Measurements from ENCODE around the gene FOXO4.

FOXO4 gene

GRCh38 chrX:71144651-71145050 lies 49.0 kb downstream of the FOXO4 start, which contains the start of gene NLGN3:
Gene NLGN3, plus strand, starts transcription at chrX:71144841. Its CDS starts 2,909 bp downstream, at chrX:71147750.
- DNase-seq, result no peak
- peak within 1 kb of the TSS; percentile 7 for H3K27ac Mint-ChIP-seq
- H3K9me3 Mint-ChIP-seq, result no peaks in the 10 kb centered on the region
- no peak within 1 kb of the TSS for H3K4me3 Mint-ChIP-seq
- H3K36me3 Mint-ChIP-seq (ENCODE audit: low read depth), result peaks cover 25% of the 10 kb centered on the region
- H3K4me1 Mint-ChIP-seq (ENCODE audit: low read depth), result peaks cover 10% of the 10 kb centered on the region
- peaks cover 23% of the 10 kb centered on the region for H3K27me3 Mint-ChIP-seq

GRCh38 chrX:71147496-71148277 lies 52.0 kb downstream of the FOXO4 start:
- Mint-ChIP-seq H3K27me3 (peaks cover 22% of the 10 kb centered on the region), H3K4me1 (ENCODE audit: low read depth) (peaks cover 8% of the 10 kb centered on the region), H3K9me3 (no peaks in the 10 kb centered on the region), H3K36me3 (ENCODE audit: low read depth) (peaks cover 7% of the 10 kb centered on the region), H3K4me3 (no peak overlapping the region), H3K27ac (no peak overlapping the region)
- no peak for DNase-seq

- Mint-ChIP-seq H3K4me3 (no peak overlapping the region), H3K27me3 (peaks cover 26% of the 10 kb centered on the region), H3K4me1 (ENCODE audit: low read depth) (peaks cover 8% of the 10 kb centered on the region), H3K9me3 (no peaks in the 10 kb centered on the region), H3K27ac (no peak overlapping the region), H3K36me3 (ENCODE audit: low read depth) (peaks cover 3% of the 10 kb centered on the region)
- no peak for DNase-seq
These were observed 52.6 kb downstream of the FOXO4 start for GRCh38 chrX:71148278-71148663.

GRCh38 chrX:71151366-71151765 lies 55.7 kb downstream of the FOXO4 start:
- Mint-ChIP-seq H3K27me3 (peaks cover 23% of the 10 kb centered on the region), H3K36me3 (ENCODE audit: low read depth) (no peaks in the 10 kb centered on the region), H3K4me1 (ENCODE audit: low read depth) (peaks cover 2% of the 10 kb centered on the region), H3K4me3 (no peak overlapping the region), H3K9me3 (no peaks in the 10 kb centered on the region), H3K27ac (no peak overlapping the region)
- no peak for DNase-seq

Measured in activated T-cell treated with anti-CD3 and anti-CD28 coated beads, Interleukin-2, amount 50 U/mL, for 24 hours (primary cell).